HL-60/S4 (cell line): ENCODE data around the gene ANKLE1.

Experiments used
- in situ Hi-C: fragments of 300-500 bp; cut with MboI; formaldehyde crosslinking; loops from 2 replicates; pipeline ENCODE4 v1.14.3; 2022; ENCODE audit warnings: low sequenced_read_pairs

The ANKLE1 gene

GRCh38 chr19:17304386-17305215 is 22.9 kb downstream of the ANKLE1 start:
- in situ Hi-C loops, result no loop called here

- in situ Hi-C loops, result no loop called here
These were observed 23.5 kb downstream of the ANKLE1 start for GRCh38 chr19:17305216-17305516.

- in situ Hi-C loops, result no loop called here
These were observed 24.0 kb downstream of the ANKLE1 start, which contains the start of gene MRPL34 for GRCh38 chr19:17305517-17306284. MRPL34 (plus strand) TSS chr19:17305872; CDS start chr19:17305893, 21 bp downstream.

GRCh38 chr19:17306285-17306714 is 24.6 kb downstream of the ANKLE1 start:
- in situ Hi-C loops, result no loop called here

GRCh38 chr19:17307876-17308377 is 26.2 kb downstream of the ANKLE1 start:
- in situ Hi-C loops, result no loop called here

- in situ Hi-C loops, result no loop called here
These were observed 27.7 kb downstream of the ANKLE1 start, which contains the start of gene DDA1 for GRCh38 chr19:17309198-17309964. DDA1 (plus strand) TSS chr19:17309563; CDS start chr19:17309655, 92 bp downstream.

GRCh38 chr19:17309965-17310461 is 28.3 kb downstream of the ANKLE1 start:
- in situ Hi-C loops, result no loop called here

GRCh38 chr19:17311455-17312188 is 29.9 kb downstream of the ANKLE1 start:
- in situ Hi-C loops, result no loop called here

- in situ Hi-C loops, result no loop called here
These were observed 30.8 kb downstream of the ANKLE1 start for GRCh38 chr19:17312189-17313113.

GRCh38 chr19:17314007-17314593 is 32.4 kb downstream of the ANKLE1 start:
- in situ Hi-C loops, result no loop called here

- in situ Hi-C loops, result no loop called here
These were observed 37.3 kb downstream of the ANKLE1 start for GRCh38 chr19:17318966-17319365.

GRCh38 chr19:17319473-17320238 is 38.0 kb downstream of the ANKLE1 start:
- in situ Hi-C loops, result no loop called here

GRCh38 chr19:17320435-17320834 is 38.7 kb downstream of the ANKLE1 start:
- in situ Hi-C loops, result no loop called here

GRCh38 chr19:17321655-17322489 is 40.2 kb downstream of the ANKLE1 start:
- in situ Hi-C loops, result no loop called here

GRCh38 chr19:17322854-17323253 is 41.2 kb downstream of the ANKLE1 start:
- in situ Hi-C loops, result no loop called here

GRCh38 chr19:17323300-17323963 is 41.7 kb downstream of the ANKLE1 start:
- in situ Hi-C loops, result no loop called here

- in situ Hi-C loops, result no loop called here
These were observed 42.2 kb downstream of the ANKLE1 start for GRCh38 chr19:17323964-17324332.
